ENCODE measurements around the gene ANKRD13A.

GRCh38 chr12:109994401-109995175 is 4.6 kb upstream of the ANKRD13A start:
- TF ChIP-seq, protein P1, sequence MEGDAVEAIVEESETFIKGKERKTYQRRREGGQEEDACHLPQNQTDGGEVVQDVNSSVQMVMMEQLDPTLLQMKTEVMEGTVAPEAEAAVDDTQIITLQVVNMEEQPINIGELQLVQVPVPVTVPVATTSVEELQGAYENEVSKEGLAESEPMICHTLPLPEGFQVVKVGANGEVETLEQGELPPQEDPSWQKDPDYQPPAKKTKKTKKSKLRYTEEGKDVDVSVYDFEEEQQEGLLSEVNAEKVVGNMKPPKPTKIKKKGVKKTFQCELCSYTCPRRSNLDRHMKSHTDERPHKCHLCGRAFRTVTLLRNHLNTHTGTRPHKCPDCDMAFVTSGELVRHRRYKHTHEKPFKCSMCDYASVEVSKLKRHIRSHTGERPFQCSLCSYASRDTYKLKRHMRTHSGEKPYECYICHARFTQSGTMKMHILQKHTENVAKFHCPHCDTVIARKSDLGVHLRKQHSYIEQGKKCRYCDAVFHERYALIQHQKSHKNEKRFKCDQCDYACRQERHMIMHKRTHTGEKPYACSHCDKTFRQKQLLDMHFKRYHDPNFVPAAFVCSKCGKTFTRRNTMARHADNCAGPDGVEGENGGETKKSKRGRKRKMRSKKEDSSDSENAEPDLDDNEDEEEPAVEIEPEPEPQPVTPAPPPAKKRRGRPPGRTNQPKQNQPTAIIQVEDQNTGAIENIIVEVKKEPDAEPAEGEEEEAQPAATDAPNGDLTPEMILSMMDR (IDR thresholded peaks at IDR 0.05): no peak
- TF ChIP-seq EZH2 (IDR thresholded peaks at IDR 0.05; ENCODE audit: borderline replicate concordance, insufficient read depth, low read depth, low read length, poor library complexity, severe bottlenecking): no peak
